MM.1S (cell line): ENCODE results near the gene BAZ2A.

ENCODE experiments used
- EZH2 ChIP-seq: fragments of 300-600 bp; sonication (generic); optimal IDR thresholded peaks from 2 replicates; pipeline ENCODE3; 2017; ENCODE audit warnings: low read depth, mild to moderate bottlenecking, antibody characterized with exemption, low read length, mixed read lengths
- EZH2phosphoT487 ChIP-seq: fragments of 300-600 bp; sonication (generic); IDR thresholded peaks from 2 replicates; pipeline ENCODE4 v1.6.1; 2018; ENCODE audit warnings: antibody characterized with exemption, low read length
- TF ChIP-seq, protein P1 (sequence below): fragments of 300-600 bp; sonication (generic); IDR thresholded peaks from 2 replicates; pipeline ENCODE4 v1.5.1; 2016; ENCODE audit warnings: antibody characterized with exemption, low read length, mixed read lengths

DNA sequence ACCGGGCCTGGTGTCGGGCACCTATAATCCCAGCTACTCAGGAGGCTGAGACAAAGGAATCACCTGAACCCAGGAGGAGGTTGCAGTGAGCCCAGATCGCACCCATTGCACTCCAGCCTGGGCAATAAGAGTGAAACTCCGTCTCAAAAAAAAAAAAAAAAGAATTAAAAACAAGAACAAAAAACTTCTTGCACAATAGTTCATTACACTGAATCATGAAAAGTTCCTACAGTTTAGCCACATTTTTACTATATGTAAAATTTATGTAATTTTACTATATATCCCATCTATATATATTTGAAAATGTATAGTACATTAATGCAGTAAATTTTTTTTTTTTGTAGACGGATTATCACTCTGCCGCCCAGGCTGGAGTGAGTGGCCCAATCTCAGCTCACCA lies 11.1 kb upstream of the BAZ2A start:
- TF ChIP-seq, protein P1, sequence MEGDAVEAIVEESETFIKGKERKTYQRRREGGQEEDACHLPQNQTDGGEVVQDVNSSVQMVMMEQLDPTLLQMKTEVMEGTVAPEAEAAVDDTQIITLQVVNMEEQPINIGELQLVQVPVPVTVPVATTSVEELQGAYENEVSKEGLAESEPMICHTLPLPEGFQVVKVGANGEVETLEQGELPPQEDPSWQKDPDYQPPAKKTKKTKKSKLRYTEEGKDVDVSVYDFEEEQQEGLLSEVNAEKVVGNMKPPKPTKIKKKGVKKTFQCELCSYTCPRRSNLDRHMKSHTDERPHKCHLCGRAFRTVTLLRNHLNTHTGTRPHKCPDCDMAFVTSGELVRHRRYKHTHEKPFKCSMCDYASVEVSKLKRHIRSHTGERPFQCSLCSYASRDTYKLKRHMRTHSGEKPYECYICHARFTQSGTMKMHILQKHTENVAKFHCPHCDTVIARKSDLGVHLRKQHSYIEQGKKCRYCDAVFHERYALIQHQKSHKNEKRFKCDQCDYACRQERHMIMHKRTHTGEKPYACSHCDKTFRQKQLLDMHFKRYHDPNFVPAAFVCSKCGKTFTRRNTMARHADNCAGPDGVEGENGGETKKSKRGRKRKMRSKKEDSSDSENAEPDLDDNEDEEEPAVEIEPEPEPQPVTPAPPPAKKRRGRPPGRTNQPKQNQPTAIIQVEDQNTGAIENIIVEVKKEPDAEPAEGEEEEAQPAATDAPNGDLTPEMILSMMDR: no peak
- no peak for TF ChIP-seq EZH2
- no peak for TF ChIP-seq EZH2phosphoT487
